A549 treated with DMSO at 1 μM for 4 hours (cell line): ENCODE data around the gene MAF. TPM values are rescaled to one million over a fixed set of nuclear protein-coding genes. Genes with fewer than 3 reads are reported as not detected.

Experiments used
- total RNA-seq: library from RNA; stranded (reverse); fragments of 200-300 nt; extraction: Qiagen RNA extraction; gene quantifications from 5 replicates; pipeline ENCODE4 v1.2.3, GENCODE V29; 2022; ENCODE audit warnings: low read depth

Gene MAF
- 0.53 to 0.75 TPM (median 0.72 TPM) in 5 replicates for total RNA-seq

DNA sequence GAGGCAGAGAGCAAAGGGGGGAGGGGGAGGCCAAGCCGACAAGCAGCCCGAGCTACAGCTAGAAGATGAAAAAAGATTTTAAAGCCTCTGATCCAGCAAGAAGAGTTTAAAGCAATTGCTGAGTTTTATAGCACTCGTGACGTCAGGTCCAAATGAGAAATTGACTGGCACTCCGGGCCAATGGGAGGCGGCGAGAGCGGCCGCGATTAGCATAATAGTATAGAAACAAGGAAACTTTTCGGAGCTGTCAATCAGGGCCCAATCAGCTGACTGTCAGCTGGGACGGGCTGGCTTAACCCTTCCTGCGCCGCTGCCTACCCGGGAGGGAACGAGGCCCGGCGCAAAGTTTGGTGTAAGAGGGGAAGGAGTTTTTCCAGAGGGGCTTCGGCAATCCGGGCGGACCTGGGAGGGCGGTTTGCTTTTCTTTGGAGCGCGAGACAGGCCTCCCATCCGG lies at the start of gene MAF:
MAF (minus strand) TSS at position 100 of the 454 bp plus-strand sequence. CDS start 835 bp downstream, outside the sequence.

